Endothelial cell of umbilical vein (primary cell): Measurements from ENCODE around the gene PARD3B.

Experiments
- CTCF ChIP-seq, 2 donors: IDR thresholded peaks; 1 replicate in 1 of 2; 2 replicates in 1 of 2; pipeline ENCODE4 v1.5.1; 2011; ENCODE audit warnings: low read length in 2 of 2, mild to moderate bottlenecking in 2 of 2, moderate library complexity in 2 of 2, control low read depth in 1 of 2, inconsistent platforms in 1 of 2, low read depth in 1 of 2; ENCODE audit not compliant: insufficient read depth in 1 of 2; ENCODE audit errors: extremely low read depth in 1 of 2
- EZH2 ChIP-seq: IDR thresholded peaks from 2 replicates; pipeline ENCODE4 v1.6.1; 2012; ENCODE audit warnings: borderline replicate concordance, low read depth, mild to moderate bottlenecking, moderate library complexity, low read length, inconsistent platforms; ENCODE audit not compliant: severe bottlenecking
- FOS ChIP-seq: IDR thresholded peaks from 2 replicates; pipeline ENCODE4 v1.6.1; 2011; ENCODE audit warnings: mild to moderate bottlenecking, low read length, moderate library complexity, borderline replicate concordance; ENCODE audit not compliant: insufficient read depth
- JUN ChIP-seq: IDR thresholded peaks from 2 replicates; pipeline ENCODE4 v1.6.1; 2011; ENCODE audit warnings: borderline replicate concordance, low read depth; ENCODE audit not compliant: insufficient read length, insufficient read depth
- MAX ChIP-seq: IDR thresholded peaks from 2 replicates; pipeline ENCODE4 v1.6.1; 2011; ENCODE audit not compliant: insufficient read depth, insufficient read length
- POLR2A ChIP-seq: IDR thresholded peaks from 2 replicates; pipeline ENCODE4 v1.6.1; 2012; ENCODE audit warnings: low read depth, mild to moderate bottlenecking, control low read depth, low read length
- POLR2AphosphoS5 ChIP-seq: IDR thresholded peaks from 2 replicates; pipeline ENCODE4 v1.6.1; 2012; ENCODE audit warnings: low read depth, mild to moderate bottlenecking, control low read depth, low read length, moderate library complexity; ENCODE audit not compliant: insufficient read depth

GRCh38 chr2:204681412-204681811 is 136.1 kb downstream of the PARD3B start:
- TF ChIP-seq POLR2A (no peak), CTCF (IDR thresholded peaks at IDR 0.05; ENCODE audit: extremely low read depth in 1 of 2, insufficient read depth in 1 of 2, low read depth in 1 of 2, low read length in 2 of 2) (no peak), POLR2AphosphoS5 (no peak), MAX (no peak), JUN (no peak), EZH2 (no peak), FOS (no peak)
